H9 (cell line): ENCODE results near the gene ZMIZ1. TPM values are rescaled to one million over a fixed set of nuclear protein-coding genes. Genes with fewer than 3 reads are reported as not detected.

Experiments used
- DNase-seq: peaks from one replicate; pipeline ENCODE4 v3.0.0-alpha.2; 2017
- H2AFZ ChIP-seq: one replicate; pipeline ENCODE4 v1.6.1; 2013; ENCODE audit warnings: mild to moderate bottlenecking, low read length, control low read depth, moderate library complexity
- H2AK5ac ChIP-seq: 2 replicates; pipeline ENCODE4 v1.6.1; 2013; ENCODE audit warnings: low read length, control low read depth, mixed read lengths; ENCODE audit not compliant: insufficient read length
- H2BK120ac ChIP-seq: one replicate; pipeline ENCODE4 v1.6.1; 2013; ENCODE audit warnings: low read depth, mild to moderate bottlenecking, low read length, control low read depth, inconsistent platforms; ENCODE audit not compliant: poor library complexity, severe bottlenecking
- H2BK12ac ChIP-seq: 2 replicates; pipeline ENCODE4 v1.6.1; 2013; ENCODE audit warnings: low read length, control low read depth, mixed read lengths, low read depth; ENCODE audit not compliant: insufficient read length
- H2BK15ac ChIP-seq: 2 replicates; pipeline ENCODE4 v1.6.1; 2013; ENCODE audit warnings: low read depth, low read length, control low read depth
- H2BK20ac ChIP-seq: one replicate; pipeline ENCODE4 v1.6.1; 2013; ENCODE audit warnings: low read depth, mild to moderate bottlenecking, low read length, control low read depth, inconsistent platforms; ENCODE audit not compliant: poor library complexity, severe bottlenecking
- H2BK5ac ChIP-seq: 2 replicates; pipeline ENCODE4 v1.6.1; 2013; ENCODE audit warnings: low read length, control low read depth, mixed read lengths; ENCODE audit not compliant: insufficient read length
- H3K14ac ChIP-seq: 2 replicates; pipeline ENCODE4 v1.6.1; 2013; ENCODE audit warnings: low read length, control low read depth; ENCODE audit not compliant: insufficient read depth
- H3K18ac ChIP-seq: 2 replicates; pipeline ENCODE4 v1.6.1; 2013; ENCODE audit warnings: low read depth, mild to moderate bottlenecking, mixed read lengths, low read length, control low read depth; ENCODE audit not compliant: insufficient read length
- H3K23ac ChIP-seq: 2 replicates; pipeline ENCODE4 v1.6.1; 2013; ENCODE audit warnings: low read length, control low read depth, mixed read lengths, low read depth; ENCODE audit not compliant: insufficient read length
- H3K23me2 ChIP-seq: 2 replicates; pipeline ENCODE4 v1.6.1; 2013; ENCODE audit warnings: low read depth, mild to moderate bottlenecking, mixed read lengths, low read length, control low read depth; ENCODE audit not compliant: insufficient read length, poor library complexity, severe bottlenecking
- H3K27ac ChIP-seq: 2 replicates; pipeline ENCODE4 v1.5.1; 2013; ENCODE audit warnings: low read length, control low read depth, mixed read lengths, low read depth; ENCODE audit not compliant: insufficient read length
- H3K27me3 ChIP-seq: 2 replicates; pipeline ENCODE4 v1.6.1; 2013; ENCODE audit warnings: low read length, control low read depth, inconsistent platforms; ENCODE audit not compliant: insufficient read depth
- H3K4ac ChIP-seq: 2 replicates; pipeline ENCODE4 v1.6.1; 2013; ENCODE audit warnings: low read depth, mild to moderate bottlenecking, control low read depth, inconsistent platforms, low read length, moderate library complexity
- H3K4me1 ChIP-seq: 2 replicates; pipeline ENCODE4 v1.6.1; 2013; ENCODE audit warnings: low read length, control low read depth, inconsistent platforms; ENCODE audit not compliant: insufficient read depth
- H3K4me2 ChIP-seq: 2 replicates; pipeline ENCODE4 v1.6.1; 2013; ENCODE audit warnings: low read length, control low read depth, mixed read lengths; ENCODE audit not compliant: insufficient read length, insufficient read depth
- H3K56ac ChIP-seq: 2 replicates; pipeline ENCODE4 v1.6.1; 2013; ENCODE audit warnings: low read depth, mild to moderate bottlenecking, mixed read lengths, low read length, control low read depth; ENCODE audit not compliant: insufficient read length
- H3K79me1 ChIP-seq: 2 replicates; pipeline ENCODE4 v1.6.1; 2013; ENCODE audit warnings: low read depth, mild to moderate bottlenecking, moderate library complexity, low read length, control low read depth, inconsistent platforms; ENCODE audit not compliant: insufficient read depth, poor library complexity, severe bottlenecking
- H3K79me2 ChIP-seq: 2 replicates; pipeline ENCODE4 v1.6.1; 2013; ENCODE audit warnings: low read length, control low read depth, inconsistent platforms; ENCODE audit not compliant: insufficient read depth
- H3K9ac ChIP-seq: 2 replicates; pipeline ENCODE4 v1.6.1; 2013; ENCODE audit warnings: low read length, control low read depth, mixed read lengths; ENCODE audit not compliant: insufficient read length; ENCODE audit errors: extremely low read depth
- H3K9me3 ChIP-seq: one replicate; pipeline ENCODE4 v1.6.1; 2013; ENCODE audit warnings: low read depth, low read length, inconsistent platforms; ENCODE audit not compliant: control insufficient read depth
- H3T11ph ChIP-seq: one replicate; pipeline ENCODE4 v1.6.1; 2013; ENCODE audit warnings: mild to moderate bottlenecking, low read length, control low read depth, inconsistent platforms
- H4K20me1 ChIP-seq: one replicate; pipeline ENCODE4 v1.6.1; 2013; ENCODE audit not compliant: control insufficient read depth, insufficient read length, insufficient read depth
- H4K5ac ChIP-seq: 2 replicates; pipeline ENCODE4 v1.6.1; 2013; ENCODE audit warnings: low read depth, mild to moderate bottlenecking, mixed read lengths, low read length, control low read depth; ENCODE audit not compliant: insufficient read length
- H4K8ac ChIP-seq: replicated peaks from 2 replicates; pipeline ENCODE4 v1.6.1; 2013; ENCODE audit warnings: low read length, control low read depth, mixed read lengths, low read depth; ENCODE audit not compliant: insufficient read length
- H4K91ac ChIP-seq: 2 replicates; pipeline ENCODE4 v1.6.1; 2013; ENCODE audit warnings: low read depth, mild to moderate bottlenecking, moderate library complexity, mixed read lengths, low read length, control low read depth; ENCODE audit not compliant: insufficient read length
- H3K27ac Mint-ChIP-seq, 3 experiments: 2 replicates in 2 of 3; 3 replicates in 1 of 3; pipeline ENCODE4 v1.8.0; 2020 to 2021; ENCODE audit warnings: mixed read lengths in 3 of 3, mild to moderate bottlenecking in 1 of 3, moderate library complexity in 1 of 3
- H3K27me3 Mint-ChIP-seq: 2 replicates; pipeline ENCODE4 v1.8.0; 2021; ENCODE audit warnings: low read depth, mild to moderate bottlenecking, moderate library complexity, mixed read lengths
- H3K36me3 Mint-ChIP-seq, 3 experiments: 2 replicates in 2 of 3; 3 replicates in 1 of 3; pipeline ENCODE4 v1.8.0; 2020 to 2021; ENCODE audit warnings: low read depth in 3 of 3, mixed read lengths in 3 of 3; ENCODE audit not compliant: insufficient read depth in 1 of 3
- H3K4me1 Mint-ChIP-seq, 2 experiments: 2 replicates each; pipeline ENCODE4 v1.8.0; 2020; ENCODE audit warnings: mixed read lengths in 2 of 2
- H3K4me3 Mint-ChIP-seq, 2 experiments: 2 replicates in 1 of 2; 3 replicates in 1 of 2; pipeline ENCODE4 v1.8.0; 2020 to 2021; ENCODE audit warnings: mild to moderate bottlenecking in 2 of 2, mixed read lengths in 2 of 2, moderate library complexity in 1 of 2
- H3K9me3 Mint-ChIP-seq, 2 experiments: 2 replicates in 1 of 2; 3 replicates in 1 of 2; pipeline ENCODE4 v1.8.0; 2020; ENCODE audit warnings: mild to moderate bottlenecking in 2 of 2, mixed read lengths in 2 of 2, moderate library complexity in 1 of 2
- CTCF ChIP-seq: fragments of 200-600 bp; sonication (generic); conservative IDR thresholded peaks from 3 replicates; pipeline ENCODE4 v1.8.0; 2021; ENCODE audit warnings: antibody characterized with exemption, mild to moderate bottlenecking
- WGBS: extraction: QIAGEN DNeasy Blood & Tissue Kit; methylation state at CpG from one replicate; pipeline ENCODE4 v1.1.7; 2013; ENCODE audit warnings: missing lambda C conversion rate, low lambda C conversion rate, mixed read lengths; ENCODE audit not compliant: insufficient read length; ENCODE audit errors: extremely low coverage; 5-methylcytosine and 5-hydroxymethylcytosine counted together
- total RNA-seq: library from RNA; stranded (reverse); gene quantifications from 2 replicates; pipeline ENCODE4 v1.2.1, GENCODE V29; 2021

Gene ZMIZ1
- total RNA-seq, 1 experiment from 2014 or later: 36.9 TPM

- Histone ChIP-seq H3K9ac (no peak overlapping the region), H3K4ac (no peak overlapping the region), H4K8ac (no peak overlapping the region), H3K18ac (no peak overlapping the region), H3K23ac (no peak overlapping the region), H3K79me1 (peaks cover 5% of the 10 kb centered on the region), H4K5ac (no peak overlapping the region), H3K9me3 (no peaks in the 10 kb centered on the region), H4K91ac (no peak overlapping the region), H2BK20ac (no peak overlapping the region), H2BK5ac (no peak overlapping the region), H2BK120ac (no peak overlapping the region), H4K20me1 (no peaks in the 10 kb centered on the region), H3K27me3 (no peaks in the 10 kb centered on the region), H3K27ac (no peak overlapping the region), H3T11ph (no peak overlapping the region), H3K56ac (no peak overlapping the region), H2AK5ac (no peak overlapping the region), H3K23me2 (peaks cover 5% of the 10 kb centered on the region), H2BK12ac (no peak overlapping the region), H3K14ac (no peak overlapping the region; the same call in 1 of the 2 replicates), H3K79me2 (no peaks in the 10 kb centered on the region), H2AFZ (no peak overlapping the region), H3K4me2 (no peak overlapping the region), H2BK15ac (no peak overlapping the region), H3K4me1 (0 out of 2 replicates have a peak, but pooled peaks cover 5% of the 10 kb centered on the region)
- WGBS: no CpG with 5 or more reads among the region's 5 CpGs
- Mint-ChIP-seq H3K4me3 (no peak overlapping the region), H3K9me3 (no peaks in the 10 kb centered on the region), H3K4me1 (peaks cover 8 to 23% of the 10 kb centered on the region in 2 experiments), H3K36me3 (peaks cover 11 to 19% (median 18%) of the 10 kb centered on the region in 3 experiments; a peak in 6 of 7 replicates), H3K27ac (no peak overlapping the region), H3K27me3 (peaks cover 12% of the 10 kb centered on the region)
- DNase-seq: peak; percentile 14
- no peak for TF ChIP-seq CTCF
These were observed 276.7 kb downstream of the ZMIZ1 start for GRCh38 chr10:79345241-79346011.
